Endothelial cell of umbilical vein (primary cell): ENCODE data around the gene TRPM3. TPM values are rescaled to one million over a fixed set of nuclear protein-coding genes. Genes with fewer than 3 reads are reported as not detected.

ENCODE experiments used
- BruUV-seq: library from RNA; stranded (reverse); fragments of 400-500 nt; replicated peaks from 2 replicates; lab custom pipeline; 2021; lab: Mats Ljungman, UMichigan
- CTCF ChIA-PET: fragments of 300-600, 350-600 bp; sonication (Branson Sonifier 250); formaldehyde crosslinking; loops from one replicate; lab custom pipeline; 2021; ENCODE audit warnings: antibody characterized with exemption, inconsistent platforms; lab: Charles Lee
- POLR2A ChIA-PET: fragments of 300-600, 350-600 bp; sonication (Branson Sonifier 250); formaldehyde crosslinking; loops from one replicate; lab custom pipeline; 2021; ENCODE audit warnings: antibody characterized with exemption, inconsistent platforms; lab: Charles Lee
- DNase-seq: peaks from one replicate; pipeline ENCODE4 v3.0.0-alpha.2; 2011; ENCODE audit warnings: low read depth, low spot score
- FAIRE-seq: peaks from 2 replicates; lab custom pipeline; 2011; peaks lifted over from hg19 to GRCh38; lab: Jason Lieb, UNC
- H2AFZ ChIP-seq: 2 replicates; pipeline ENCODE4 v1.6.0; 2012; ENCODE audit warnings: low read depth, low read length, control low read depth, inconsistent platforms
- H3K27ac ChIP-seq: 2 replicates; pipeline ENCODE4 v1.5.1; 2011; ENCODE audit warnings: low read depth, mild to moderate bottlenecking, control low read depth, low read length, moderate library complexity; ENCODE audit not compliant: insufficient read depth
- H3K27me3 ChIP-seq, 2 experiments: 2 replicates each; pipeline versions ENCODE4 v1.6.0 to v1.6.1; 2011; ENCODE audit warnings: low read length in 2 of 2, mixed read lengths in 1 of 2; ENCODE audit not compliant: control insufficient read depth in 2 of 2, insufficient read depth in 2 of 2
- H3K36me3 ChIP-seq, 2 experiments: 2 replicates in 1 of 2; 3 replicates in 1 of 2; pipeline ENCODE4 v1.5.1; 2011; ENCODE audit warnings: low read length in 2 of 2, mild to moderate bottlenecking in 1 of 2, moderate library complexity in 1 of 2; ENCODE audit not compliant: control insufficient read depth in 2 of 2, insufficient read depth in 2 of 2; ENCODE audit errors: extremely low read depth in 1 of 2
- H3K4me1 ChIP-seq: 3 replicates; pipeline ENCODE4 v1.5.1; 2011; ENCODE audit warnings: mild to moderate bottlenecking, low read length; ENCODE audit not compliant: control insufficient read depth, insufficient read depth; ENCODE audit errors: extremely low read depth
- H3K4me2 ChIP-seq: 2 replicates; pipeline ENCODE4 v1.6.1; 2011; ENCODE audit warnings: low read length, control low read depth, mixed read lengths; ENCODE audit not compliant: insufficient read depth
- H3K4me3 ChIP-seq, 3 experiments: fragments of 200-600 bp in 1 of 3; sonication (generic), shearing (Covaris generic) in 1 of 3; replicated peaks in 1 of 3; 2 replicates each; pipeline ENCODE4 v1.5.1; 2011 to 2016; ENCODE audit warnings: control low read depth in 3 of 3, low read length in 3 of 3, mild to moderate bottlenecking in 2 of 3, inconsistent platforms in 1 of 3, low read depth in 1 of 3, moderate library complexity in 1 of 3; ENCODE audit not compliant: insufficient read depth in 1 of 3
- H3K79me2 ChIP-seq: 2 replicates; pipeline ENCODE4 v1.6.0; 2012; ENCODE audit warnings: low read length, inconsistent platforms; ENCODE audit not compliant: control insufficient read depth, insufficient read depth
- H3K9ac ChIP-seq: replicated peaks from 2 replicates; pipeline ENCODE3; 2011; ENCODE audit warnings: low read length, control low read depth; ENCODE audit not compliant: insufficient read depth; ENCODE audit errors: extremely low read depth
- H3K9me1 ChIP-seq: replicated peaks from 3 replicates; pipeline ENCODE4 v1.6.0; 2011; ENCODE audit warnings: mild to moderate bottlenecking, low read length; ENCODE audit not compliant: control insufficient read depth, insufficient read depth; ENCODE audit errors: extremely low read depth
- H3K9me3 ChIP-seq: replicated peaks from 2 replicates; pipeline ENCODE4 v1.5.1; 2012; ENCODE audit warnings: low read length, inconsistent platforms; ENCODE audit not compliant: control insufficient read depth, insufficient read depth
- H4K20me1 ChIP-seq: replicated peaks from 2 replicates; pipeline ENCODE3; 2011; ENCODE audit warnings: mild to moderate bottlenecking, low read length; ENCODE audit not compliant: control insufficient read depth, insufficient read depth; ENCODE audit errors: extremely low read depth
- CTCF ChIP-seq, 2 donors: IDR thresholded peaks; 1 replicate in 1 of 2; 2 replicates in 1 of 2; pipeline ENCODE4 v1.5.1; 2011; ENCODE audit warnings: low read length in 2 of 2, mild to moderate bottlenecking in 2 of 2, moderate library complexity in 2 of 2, control low read depth in 1 of 2, inconsistent platforms in 1 of 2, low read depth in 1 of 2; ENCODE audit not compliant: insufficient read depth in 1 of 2; ENCODE audit errors: extremely low read depth in 1 of 2
- EZH2 ChIP-seq: IDR thresholded peaks from 2 replicates; pipeline ENCODE4 v1.6.1; 2012; ENCODE audit warnings: borderline replicate concordance, low read depth, mild to moderate bottlenecking, moderate library complexity, low read length, inconsistent platforms; ENCODE audit not compliant: severe bottlenecking
- FOS ChIP-seq: IDR thresholded peaks from 2 replicates; pipeline ENCODE4 v1.6.1; 2011; ENCODE audit warnings: mild to moderate bottlenecking, low read length, moderate library complexity, borderline replicate concordance; ENCODE audit not compliant: insufficient read depth
- GATA2 ChIP-seq: IDR thresholded peaks from 2 replicates; pipeline ENCODE4 v1.7.0; 2011; ENCODE audit warnings: low read depth, mild to moderate bottlenecking, moderate library complexity, mixed read lengths, low read length; ENCODE audit not compliant: insufficient read length, insufficient read depth
- JUN ChIP-seq: IDR thresholded peaks from 2 replicates; pipeline ENCODE4 v1.6.1; 2011; ENCODE audit warnings: borderline replicate concordance, low read depth; ENCODE audit not compliant: insufficient read length, insufficient read depth
- MYC ChIP-seq: IDR thresholded peaks from one replicate; pipeline ENCODE4 v1.6.1; 2011; ENCODE audit warnings: mild to moderate bottlenecking, low read depth, low read length
- POLR2A ChIP-seq: IDR thresholded peaks from 2 replicates; pipeline ENCODE4 v1.6.1; 2012; ENCODE audit warnings: low read depth, mild to moderate bottlenecking, control low read depth, low read length
- POLR2AphosphoS5 ChIP-seq: IDR thresholded peaks from 2 replicates; pipeline ENCODE4 v1.6.1; 2012; ENCODE audit warnings: low read depth, mild to moderate bottlenecking, control low read depth, low read length, moderate library complexity; ENCODE audit not compliant: insufficient read depth
- dilution Hi-C: fragments of 300-500 bp; cut with MboI; formaldehyde crosslinking; loops from one replicate; pipeline ENCODE4 v1.15.0; 2019; ENCODE audit warnings: low sequenced_read_pairs; ENCODE audit not compliant: extremely low pct_ligation_motif_present
- intact Hi-C: fragments of 100-400 bp; cut with micrococcal nuclease; formaldehyde crosslinking; loops from one replicate; pipeline ENCODE4 v1.10.0; 2022
- polyA plus RNA-seq, 4 experiments: library from polyadenylated mRNA; depleted of rRNA in 3 of 4; stranded (reverse) in 3 of 4; unstranded in 1 of 4; fragments of >200 nt; gene quantifications; 2 replicates each; pipeline versions ENCODE4 v1.2.1 to v1.2.3, GENCODE V29; 2011 to 2012; ENCODE audit warnings: missing spikeins in 1 of 4
- total RNA-seq: library from RNA; stranded (reverse); gene quantifications from 2 replicates; pipeline ENCODE4 v1.2.3, GENCODE V29; 2021
- TF ChIP-seq, protein P1 (sequence below): IDR thresholded peaks from 2 replicates; pipeline ENCODE4 v1.6.1; 2011; ENCODE audit not compliant: insufficient read depth, insufficient read length

TRPM3 gene
- total and polyA plus RNA-seq, 2 donors (not counting 3 experiments of a cell fraction or from before 2014, with no cell fraction given), result 0.17 to 0.33 TPM

GRCh38 chr9:70765946-70766345 is 355.5 kb downstream of the TRPM3 start:
- FAIRE-seq (no peak), DNase-seq (no peak)
- Histone ChIP-seq H3K4me1 (no peaks in the 10 kb centered on the region), H3K27ac (no peak overlapping the region), H2AFZ (no peak overlapping the region), H3K9ac (no peak overlapping the region), H3K4me3 (no peak overlapping the region), H4K20me1 (no peaks in the 10 kb centered on the region), H3K27me3 (peaks cover 0 to 1% of the 10 kb centered on the region in 2 experiments), H3K4me2 (no peak overlapping the region), H3K79me2 (no peaks in the 10 kb centered on the region), H3K36me3 (no peaks in the 10 kb centered on the region), H3K9me1 (no peaks in the 10 kb centered on the region), H3K9me3 (no peaks in the 10 kb centered on the region)
- TF ChIP-seq CTCF (IDR thresholded peaks at IDR 0.05; ENCODE audit: extremely low read depth in 1 of 2, insufficient read depth in 1 of 2, low read depth in 1 of 2, low read length in 2 of 2), result no peak
- no peak for TF ChIP-seq POLR2AphosphoS5
- TF ChIP-seq, protein P1, sequence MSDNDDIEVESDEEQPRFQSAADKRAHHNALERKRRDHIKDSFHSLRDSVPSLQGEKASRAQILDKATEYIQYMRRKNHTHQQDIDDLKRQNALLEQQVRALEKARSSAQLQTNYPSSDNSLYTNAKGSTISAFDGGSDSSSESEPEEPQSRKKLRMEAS, result no peak
- no peak for TF ChIP-seq EZH2
- TF ChIP-seq JUN, result no peak
- no peak for TF ChIP-seq FOS
- TF ChIP-seq GATA2, result no peak
- TF ChIP-seq POLR2A, result no peak
- no peak for TF ChIP-seq MYC
- no TSS peak for BruUV-seq
- ChIA-PET POLR2A (no interaction called here), CTCF (no interaction called here)
- intact Hi-C loops, result no loop called here
- dilution Hi-C loops, result no loop called here
